ENCODE measurements around the gene EVI2B.
A peak's percentile ranks its signal among the peaks of the same experiment; 100 is the strongest.

The EVI2B gene

GRCh38 chr17:31308372-31309334 is 5.2 kb downstream of the EVI2B start:
- Histone ChIP-seq H3K4me3 (replicated peaks; ENCODE audit: insufficient read depth, low read length) (peak overlapping the region; percentile 1; the same call in 1 of the 2 replicates), H3K27ac (replicated peaks) (peak overlapping the region; percentile 91), H3K27me3 (ENCODE audit: insufficient read depth, poor library complexity, severe bottlenecking) (no peaks in the 10 kb centered on the region)
- TF ChIP-seq CTCF (IDR thresholded peaks at IDR 0.05; ENCODE audit: insufficient read depth, low read length) (no peak), SPI1 (IDR thresholded peaks at IDR 0.05; ENCODE audit: borderline replicate concordance, low read depth) (peak; percentile 91), GABPA (IDR thresholded peaks at IDR 0.05; ENCODE audit: low read depth) (no peak)
- peak in 1 of 2 experiments; percentile 48 for DNase-seq (ENCODE audit: low read depth in 1 of 2, low spot score in 1 of 2)

- TF ChIP-seq GABPA (IDR thresholded peaks at IDR 0.05; ENCODE audit: low read depth) (no peak), CTCF (IDR thresholded peaks at IDR 0.05; ENCODE audit: insufficient read depth, low read length) (no peak), POLR2AphosphoS5 (IDR thresholded peaks at IDR 0.05; ENCODE audit: low read depth) (no peak), SPI1 (IDR thresholded peaks at IDR 0.05; ENCODE audit: borderline replicate concordance, low read depth) (no peak), REST (IDR thresholded peaks at IDR 0.05; ENCODE audit: insufficient replicate concordance, low read depth) (no peak)
- H3K4me3 ChIP-seq (replicated peaks; ENCODE audit: insufficient read depth, low read length) = no peak overlapping the region; the same call in 1 of the 2 replicates
Measured at GRCh38 chr17:31307640-31308039, 6.2 kb downstream of the EVI2B start.

GRCh38 chr17:31299624-31300023 is 14.2 kb downstream of the EVI2B start:
- DNase-seq (ENCODE audit: low read depth in 1 of 2, low spot score in 1 of 2) = no peak
- Histone ChIP-seq H3K4me3 (replicated peaks; ENCODE audit: insufficient read depth, low read length) (no peak overlapping the region), H3K27me3 (ENCODE audit: insufficient read depth, poor library complexity, severe bottlenecking) (no peaks in the 10 kb centered on the region), H3K27ac (replicated peaks) (no peak overlapping the region)
- TF ChIP-seq REST (IDR thresholded peaks at IDR 0.05; ENCODE audit: insufficient replicate concordance, low read depth) (no peak), SPI1 (IDR thresholded peaks at IDR 0.05; ENCODE audit: borderline replicate concordance, low read depth) (no peak), CTCF (IDR thresholded peaks at IDR 0.05; ENCODE audit: insufficient read depth, low read length) (no peak), GABPA (IDR thresholded peaks at IDR 0.05; ENCODE audit: low read depth) (no peak), POLR2AphosphoS5 (IDR thresholded peaks at IDR 0.05; ENCODE audit: low read depth) (no peak)

More at GRCh38 chr17:31307640-31308039, 6.2 kb downstream of the EVI2B start:
- Histone ChIP-seq H3K27ac (replicated peaks) (peak overlapping the region; percentile 91), H3K27me3 (ENCODE audit: insufficient read depth, poor library complexity, severe bottlenecking) (no peaks in the 10 kb centered on the region)
- DNase-seq (ENCODE audit: low read depth in 1 of 2, low spot score in 1 of 2) = no peak

All from HL-60 (cell line).